Lower lobe of right lung (tissue), 2 donors: ENCODE data around the gene MAPK8IP1. TPM values are rescaled to one million over a fixed set of nuclear protein-coding genes. Genes with fewer than 3 reads are reported as not detected.

Experiments
- ATAC-seq, 2 donors: fragments of 200-7000 bp; cut with Tn5 transposase; one replicate each; pipeline ENCODE4 v1.9.1; 2020 to 2022; ENCODE audit warnings: mild to moderate bottlenecking in 2 of 2, moderate library complexity in 2 of 2
- DNase-seq: peaks from one replicate; pipeline ENCODE4 v3.0.0-alpha.2; 2020
- H3K27ac ChIP-seq: fragments of 200-600 bp; one replicate; pipeline ENCODE4 v1.8.0; 2022
- H3K27me3 ChIP-seq: fragments of 200-600 bp; one replicate; pipeline ENCODE4 v1.8.0; 2022; ENCODE audit warnings: low read depth
- H3K36me3 ChIP-seq: fragments of 200-600 bp; one replicate; pipeline ENCODE4 v1.8.0; 2022; ENCODE audit warnings: mild to moderate bottlenecking
- H3K4me1 ChIP-seq: fragments of 200-600 bp; one replicate; pipeline ENCODE4 v1.8.0; 2022
- H3K4me3 ChIP-seq: fragments of 200-600 bp; one replicate; pipeline ENCODE4 v1.8.0; 2022; ENCODE audit warnings: mild to moderate bottlenecking
- H3K9me3 ChIP-seq: fragments of 200-600 bp; one replicate; pipeline ENCODE4 v1.8.0; 2022
- CTCF ChIP-seq: fragments of 200-600 bp; IDR thresholded peaks from one replicate; pipeline ENCODE4 v1.8.0; 2022; ENCODE audit warnings: antibody characterized with exemption, mild to moderate bottlenecking
- intact Hi-C: fragments of 100-400 bp; cut with DNase I; formaldehyde crosslinking; loops from one replicate; pipeline ENCODE4 v1.11.0; 2022
- total RNA-seq: library from RNA; stranded (reverse); fragmentation: NEBNext Ultra II Directional; extraction: Animal tissue kit (Norgen Biotek cat#: 25700); gene quantifications from one replicate; pipeline ENCODE4 v1.2.1, GENCODE V29; 2021
- donor health status: DM: no; HTN: yes; CAD: no; lungs with severe emphysema.

The MAPK8IP1 gene
- total RNA-seq, 1 donor from 2014 or later, result 7.3 TPM

DNA sequence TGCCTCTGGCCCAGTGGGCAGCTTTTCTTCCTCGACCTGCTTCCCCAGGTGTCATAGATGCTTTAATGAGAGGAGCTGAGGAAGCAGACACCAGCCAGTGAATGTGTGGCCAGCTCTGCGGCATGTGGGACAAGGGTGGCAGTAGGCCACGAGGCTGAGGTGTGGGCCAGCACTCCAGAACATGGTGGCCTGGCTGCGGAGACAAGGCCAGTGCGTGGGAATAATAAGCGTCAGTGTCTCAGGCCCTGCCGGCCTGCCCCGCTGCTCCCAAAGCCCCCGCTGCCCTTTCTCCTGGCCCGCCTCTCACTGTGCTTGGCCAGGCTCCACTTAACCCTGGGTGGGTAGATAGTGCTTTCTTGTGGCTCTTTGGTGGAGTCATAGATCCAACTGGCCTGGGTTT is 2.1 kb downstream of the MAPK8IP1 start:
- Histone ChIP-seq H3K9me3 (no peaks in the 10 kb centered on the region), H3K36me3 (peaks cover 4% of the 10 kb centered on the region), H3K27me3 (no peaks in the 10 kb centered on the region), H3K27ac (no peak overlapping the region), H3K4me1 (no peaks in the 10 kb centered on the region), H3K4me3 (no peak overlapping the region)
- ATAC-seq, result no peak
- intact Hi-C loops, result no loop called here
- DNase-seq, result no peak
- no peak for TF ChIP-seq CTCF

DNA sequence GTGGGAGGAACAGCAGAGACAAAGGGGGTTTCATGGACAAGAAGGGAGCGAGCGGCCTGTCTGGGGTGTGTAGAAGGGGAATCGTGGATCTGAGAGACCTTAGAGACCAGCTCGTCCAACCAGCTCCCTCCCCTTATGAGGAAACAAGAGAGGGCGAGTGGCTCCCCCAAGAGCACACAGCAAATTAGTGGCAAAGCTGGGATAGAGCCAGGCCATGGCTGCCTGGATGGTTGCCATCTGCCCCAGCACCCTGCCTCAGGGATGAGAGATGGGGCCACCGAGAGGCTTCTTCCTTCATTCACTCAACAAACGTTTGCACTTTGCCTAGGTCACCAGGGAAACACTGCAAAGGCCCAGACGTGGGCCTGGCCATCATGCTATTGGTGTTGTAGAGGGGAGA is 4.1 kb downstream of the MAPK8IP1 start:
- no peak overlapping the region for H3K4me3 ChIP-seq
- no peaks in the 10 kb centered on the region for H3K36me3 ChIP-seq
- ATAC-seq, result no peak
- no peak for DNase-seq
- no peaks in the 10 kb centered on the region for H3K4me1 ChIP-seq
- intact Hi-C loops, result no loop called here
- no peak overlapping the region for H3K27ac ChIP-seq
- no peaks in the 10 kb centered on the region for H3K27me3 ChIP-seq
- no peak for TF ChIP-seq CTCF
- no peaks in the 10 kb centered on the region for H3K9me3 ChIP-seq

DNA sequence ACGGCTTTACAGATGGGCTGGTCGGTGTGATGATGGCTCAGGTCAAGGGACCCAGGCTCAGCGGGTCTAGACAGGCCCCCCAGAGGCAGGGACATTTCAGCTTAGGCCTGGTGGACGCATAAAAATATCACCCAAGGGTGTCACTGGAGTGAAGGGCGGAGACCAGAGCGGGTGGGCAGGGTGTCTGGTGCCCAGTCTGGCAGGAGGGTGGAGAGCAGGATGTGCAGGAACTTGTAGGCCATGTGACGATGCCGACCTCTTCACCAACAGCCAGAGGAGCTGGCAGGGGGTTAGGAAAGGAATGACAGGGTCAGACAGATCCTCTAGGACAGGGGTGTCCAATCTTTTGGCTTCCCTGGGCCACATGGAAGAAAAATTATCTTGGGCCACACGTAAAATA is 4.5 kb downstream of the MAPK8IP1 start:
- intact Hi-C loops, result no loop called here
- Histone ChIP-seq H3K36me3 (no peaks in the 10 kb centered on the region), H3K4me3 (no peak overlapping the region), H3K27me3 (no peaks in the 10 kb centered on the region), H3K9me3 (no peaks in the 10 kb centered on the region), H3K27ac (no peak overlapping the region), H3K4me1 (no peaks in the 10 kb centered on the region)
- TF ChIP-seq CTCF, result no peak
- DNase-seq (no peak), ATAC-seq (no peak)

DNA sequence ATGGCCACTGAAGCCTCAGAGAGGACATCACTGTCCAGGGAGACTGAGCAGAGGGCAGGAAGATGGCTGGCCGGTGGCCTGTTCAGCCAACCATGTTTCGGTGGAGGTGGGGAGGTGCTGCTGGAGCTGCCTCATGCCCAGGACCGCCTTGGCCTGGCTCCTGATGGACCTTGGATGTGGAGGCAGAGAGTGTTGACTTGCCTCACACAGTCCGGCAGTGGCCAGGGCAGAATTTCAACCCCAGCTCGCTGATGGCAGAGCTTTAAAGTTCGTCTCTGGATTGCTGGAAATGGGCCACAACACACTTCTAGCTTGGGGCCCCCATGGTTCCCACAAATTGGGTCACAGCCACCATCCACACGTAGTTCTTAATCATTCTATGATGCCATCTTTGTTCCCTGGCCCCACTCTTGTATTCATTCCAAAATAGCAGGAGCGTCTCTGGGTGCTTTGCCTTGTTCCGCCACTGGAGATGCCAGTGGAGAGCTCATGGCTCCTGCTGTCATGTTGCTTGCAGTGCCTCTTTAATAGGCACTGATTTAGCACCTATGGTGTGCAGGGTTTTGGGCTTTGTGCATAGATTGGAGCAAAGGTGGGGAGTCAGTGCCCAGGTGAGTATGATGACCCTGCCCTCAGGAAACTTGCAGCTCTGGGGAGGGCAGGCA is 5.6 kb downstream of the MAPK8IP1 start:
- no peak for TF ChIP-seq CTCF
- H3K4me3 ChIP-seq, result no peak overlapping the region
- intact Hi-C loops, result no loop called here
- DNase-seq, result no peak
- ATAC-seq, result no peak
- no peaks in the 10 kb centered on the region for H3K36me3 ChIP-seq
- peaks cover 3% of the 10 kb centered on the region for H3K27me3 ChIP-seq
- no peaks in the 10 kb centered on the region for H3K9me3 ChIP-seq
- H3K27ac ChIP-seq, result no peak overlapping the region
- H3K4me1 ChIP-seq, result no peaks in the 10 kb centered on the region

DNA sequence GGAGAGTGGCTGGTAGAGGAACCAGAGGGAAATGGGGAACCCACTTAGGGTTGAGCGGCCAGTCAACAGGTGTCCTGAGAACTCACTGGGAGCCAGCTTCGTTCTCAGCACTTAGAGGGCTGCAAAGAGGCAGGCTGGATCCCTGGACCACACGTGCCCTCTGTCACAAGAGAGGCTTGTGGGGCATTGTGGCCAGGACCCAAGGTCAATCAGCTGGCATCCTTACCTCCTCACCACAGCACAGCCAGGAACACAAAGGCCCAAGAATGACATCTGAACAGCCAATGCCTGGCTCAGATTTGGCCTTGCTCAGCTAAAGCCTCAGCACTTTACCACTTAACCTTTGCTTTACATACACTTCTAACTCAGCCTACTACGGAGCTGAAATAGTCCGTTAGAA is 7.4 kb downstream of the MAPK8IP1 start:
- H3K36me3 ChIP-seq, result no peaks in the 10 kb centered on the region
- no peak for TF ChIP-seq CTCF
- DNase-seq (no peak), ATAC-seq (no peak)
- H3K4me1 ChIP-seq, result no peaks in the 10 kb centered on the region
- H3K9me3 ChIP-seq, result no peaks in the 10 kb centered on the region
- H3K27ac ChIP-seq, result no peak overlapping the region
- no peak overlapping the region for H3K4me3 ChIP-seq
- H3K27me3 ChIP-seq, result peaks cover 8% of the 10 kb centered on the region
- intact Hi-C loops, result no loop called here
